ENCODE data around the gene PTPN11. TPM values are rescaled to one million over a fixed set of nuclear protein-coding genes. Genes with fewer than 3 reads are reported as not detected.

Gene PTPN11
- total RNA-seq, 1 experiment from 2014 or later = 181 TPM

GRCh38 chr12:112555621-112556233, 137.0 kb downstream of the PTPN11 start:
- RAD21 ChIA-PET (ENCODE audit: low non-redundant PET in 1 of 2, low total read pairs in 2 of 2, uncharacterized antibody in 2 of 2, unreplicated experiment in 2 of 2) = no interaction called here
- H3K4me1 ChIP-seq (ENCODE audit: control insufficient read depth in 1 of 2, insufficient read depth in 2 of 2, low read length in 2 of 2) = no peaks in the 10 kb centered on the region
- CTCF ChIA-PET = no interaction called here
- no peak overlapping the region for H3K4me3 ChIP-seq (replicated peaks in 1 of 2; ENCODE audit: low read depth in 1 of 2, low read length in 2 of 2)
- POLR2A ChIA-PET = no interaction called here
- intact Hi-C loops (cut with micrococcal nuclease) = no loop called here
- H3K36me3 ChIP-seq (ENCODE audit: control insufficient read depth in 1 of 2, insufficient read depth in 2 of 2, low read length in 2 of 2) = no peaks in the 10 kb centered on the region
- TF ChIP-seq, protein P1, sequence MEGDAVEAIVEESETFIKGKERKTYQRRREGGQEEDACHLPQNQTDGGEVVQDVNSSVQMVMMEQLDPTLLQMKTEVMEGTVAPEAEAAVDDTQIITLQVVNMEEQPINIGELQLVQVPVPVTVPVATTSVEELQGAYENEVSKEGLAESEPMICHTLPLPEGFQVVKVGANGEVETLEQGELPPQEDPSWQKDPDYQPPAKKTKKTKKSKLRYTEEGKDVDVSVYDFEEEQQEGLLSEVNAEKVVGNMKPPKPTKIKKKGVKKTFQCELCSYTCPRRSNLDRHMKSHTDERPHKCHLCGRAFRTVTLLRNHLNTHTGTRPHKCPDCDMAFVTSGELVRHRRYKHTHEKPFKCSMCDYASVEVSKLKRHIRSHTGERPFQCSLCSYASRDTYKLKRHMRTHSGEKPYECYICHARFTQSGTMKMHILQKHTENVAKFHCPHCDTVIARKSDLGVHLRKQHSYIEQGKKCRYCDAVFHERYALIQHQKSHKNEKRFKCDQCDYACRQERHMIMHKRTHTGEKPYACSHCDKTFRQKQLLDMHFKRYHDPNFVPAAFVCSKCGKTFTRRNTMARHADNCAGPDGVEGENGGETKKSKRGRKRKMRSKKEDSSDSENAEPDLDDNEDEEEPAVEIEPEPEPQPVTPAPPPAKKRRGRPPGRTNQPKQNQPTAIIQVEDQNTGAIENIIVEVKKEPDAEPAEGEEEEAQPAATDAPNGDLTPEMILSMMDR (IDR thresholded peaks at IDR 0.05 in 2 of 3, conservative IDR thresholded peaks at IDR 0.05 in 1 of 3; ENCODE audit: borderline replicate concordance in 1 of 3, insufficient read depth in 1 of 3, low read depth in 2 of 3, low read length in 2 of 3) = peak in 1 of 3 experiments; percentile 1; a peak in 1 of 6 replicates
- TF ChIP-seq SP1 (IDR thresholded peaks at IDR 0.05; ENCODE audit: low read depth) = no peak
- no TSS peak for BruUV-seq (replicated peaks)
- DNase-seq (ENCODE audit: low read depth, low spot score) (no peak), ATAC-seq (peak; percentile 49; the same call in 1 of the 2 replicates)
- no peaks in the 10 kb centered on the region for H3K9me2 ChIP-seq (ENCODE audit: insufficient read depth)
- no peak overlapping the region for H3K4me2 ChIP-seq (ENCODE audit: low read length)
- no peaks in the 10 kb centered on the region for H3K9me3 ChIP-seq (ENCODE audit: control insufficient read depth in 1 of 2, insufficient read depth in 1 of 2, low read depth in 1 of 2, low read length in 2 of 2)
- H4K20me1 ChIP-seq (ENCODE audit: insufficient read depth) = no peaks in the 10 kb centered on the region
- no peaks in the 10 kb centered on the region for H3K27me3 ChIP-seq (ENCODE audit: insufficient read depth, low read length)
- H2AFZ ChIP-seq (ENCODE audit: low read depth, low read length, poor library complexity, severe bottlenecking) = no peak overlapping the region
- H3K27ac ChIP-seq (ENCODE audit: low read depth, low read length) = no peak overlapping the region
- H3K9ac ChIP-seq (ENCODE audit: low read length) = no peak overlapping the region
- no peaks in the 10 kb centered on the region for H3K79me2 ChIP-seq (ENCODE audit: insufficient read depth, low read length)

DNA sequence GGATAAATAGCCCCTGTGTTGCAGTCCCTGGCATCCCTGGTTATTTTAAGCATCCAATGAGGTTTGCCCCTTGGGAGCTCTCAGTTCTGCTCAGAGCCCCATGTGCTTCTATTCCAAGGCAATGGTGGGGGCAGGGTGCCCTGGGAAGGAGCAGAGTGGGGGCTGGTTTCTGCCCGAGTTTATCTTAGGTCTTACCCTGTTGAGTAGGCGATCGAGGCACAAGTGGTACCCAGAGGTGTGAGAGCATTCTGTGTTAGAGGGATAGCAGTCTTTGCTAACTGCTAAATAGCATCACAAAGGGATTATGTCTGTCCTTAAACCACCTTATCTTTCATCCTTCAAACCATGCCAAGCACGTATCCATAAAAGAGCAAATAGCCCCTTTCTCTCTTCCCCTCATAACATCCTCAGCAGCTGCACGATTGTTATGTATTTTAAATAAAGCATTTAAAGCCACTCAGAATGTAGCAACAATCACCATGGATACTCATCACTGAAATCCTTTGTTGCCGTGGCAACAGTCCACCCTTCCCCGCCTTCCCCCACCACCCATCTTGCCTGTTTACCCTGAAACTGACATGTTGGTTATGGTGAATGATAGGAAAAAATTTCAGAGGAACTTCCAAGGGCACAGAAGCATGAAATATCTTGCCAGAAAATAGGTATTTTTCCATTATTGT, 139.3 kb downstream of the PTPN11 start:
- DNase-seq (ENCODE audit: low read depth, low spot score) (no peak), ATAC-seq (no peak)
- no peak overlapping the region for H3K4me2 ChIP-seq (ENCODE audit: low read length)
- H3K79me2 ChIP-seq (ENCODE audit: insufficient read depth, low read length) = no peaks in the 10 kb centered on the region
- no peaks in the 10 kb centered on the region for H3K27me3 ChIP-seq (ENCODE audit: insufficient read depth, low read length)
- no peak overlapping the region for H2AFZ ChIP-seq (ENCODE audit: low read depth, low read length, poor library complexity, severe bottlenecking)
- no peak overlapping the region for H3K9ac ChIP-seq (ENCODE audit: low read length)
- no peak overlapping the region for H3K4me3 ChIP-seq (replicated peaks in 1 of 2; ENCODE audit: low read depth in 1 of 2, low read length in 2 of 2)
- H3K9me3 ChIP-seq (ENCODE audit: control insufficient read depth in 1 of 2, insufficient read depth in 1 of 2, low read depth in 1 of 2, low read length in 2 of 2) = no peaks in the 10 kb centered on the region
- intact Hi-C loops (cut with micrococcal nuclease) = no loop called here
- ChIA-PET RAD21 (ENCODE audit: low non-redundant PET in 1 of 2, low total read pairs in 2 of 2, uncharacterized antibody in 2 of 2, unreplicated experiment in 2 of 2) (no interaction called here), CTCF (no interaction called here), POLR2A (no interaction called here)
- no peak overlapping the region for H3K27ac ChIP-seq (ENCODE audit: low read depth, low read length)
- H4K20me1 ChIP-seq (ENCODE audit: insufficient read depth) = no peaks in the 10 kb centered on the region
- TF ChIP-seq JUND (IDR thresholded peaks at IDR 0.05) (no peak), EGR1 (IDR thresholded peaks at IDR 0.05; ENCODE audit: low read depth) (no peak)
- H3K9me2 ChIP-seq (ENCODE audit: insufficient read depth) = no peaks in the 10 kb centered on the region
- BruUV-seq (replicated peaks) = no TSS peak
- H3K36me3 ChIP-seq (ENCODE audit: control insufficient read depth in 1 of 2, insufficient read depth in 2 of 2, low read length in 2 of 2) = no peaks in the 10 kb centered on the region
- H3K4me1 ChIP-seq (ENCODE audit: control insufficient read depth in 1 of 2, insufficient read depth in 2 of 2, low read length in 2 of 2) = no peaks in the 10 kb centered on the region

Other genes starting within 250 kb of the PTPN11 start
- gene HECTD4, start 36.5 kb upstream of the PTPN11 start, total RNA-seq (2021; ENCODE audit: unreplicated experiment) = 31.2 TPM
- 1,845 TPM for gene RPL6, start 9.3 kb upstream of the PTPN11 start, total RNA-seq (2021; ENCODE audit: unreplicated experiment)

Data from HCT116 (cell line).